ENCODE measurements around the gene COL26A1.

The COL26A1 gene

DNA sequence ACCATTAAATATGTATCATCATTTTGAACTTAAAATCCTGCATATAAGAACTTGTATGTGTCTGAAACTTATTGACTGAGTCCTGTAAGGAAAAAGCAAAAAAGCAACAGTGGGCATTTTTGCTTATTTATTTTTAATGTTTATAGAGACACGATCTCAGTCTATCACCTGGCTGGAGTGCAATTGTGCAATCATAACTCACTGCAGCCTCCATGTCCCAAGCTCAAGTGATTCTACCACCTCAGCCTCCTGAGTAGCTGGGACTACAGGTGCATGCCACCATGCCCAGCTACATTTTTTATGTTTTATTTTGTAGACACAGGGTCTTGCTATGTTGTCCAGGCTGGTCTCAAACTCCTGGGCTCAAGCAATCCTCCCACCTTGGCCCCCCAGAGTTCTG is 234.2 kb downstream of the COL26A1 start (continued):
- TF ChIP-seq ZNF274 (IDR thresholded peaks at IDR 0.05; ENCODE audit: low read length) = no peak
- no peak for TF ChIP-seq ZNF274 (tag by site-specific recombination; IDR thresholded peaks at IDR 0.05; ENCODE audit: borderline replicate concordance)

DNA sequence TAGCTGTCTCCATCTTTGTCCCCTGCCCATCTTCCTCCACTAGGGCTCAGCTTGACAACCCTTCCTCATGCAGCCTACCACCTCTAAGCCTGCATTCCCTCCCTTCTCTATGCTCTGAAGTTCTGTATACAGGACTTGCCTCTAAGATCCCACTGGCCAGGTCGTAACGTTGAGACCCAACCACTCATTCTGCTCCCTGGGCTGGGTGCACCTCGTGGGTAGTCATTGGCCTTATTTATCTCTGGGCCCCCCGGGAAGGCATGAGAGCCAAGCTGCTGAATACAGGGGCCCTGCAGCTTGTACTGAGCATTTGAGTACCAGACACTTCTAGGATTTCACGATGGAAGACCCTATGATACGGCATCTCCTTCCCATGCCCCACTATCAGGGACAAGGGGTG is 235.3 kb downstream of the COL26A1 start:
- Histone ChIP-seq H3K4me3 (ENCODE audit: low read depth, low read length) (no peak overlapping the region), H3K4me1 (ENCODE audit: control insufficient read depth, insufficient read depth, low read length) (no peaks in the 10 kb centered on the region), H3K9me3 (ENCODE audit: control insufficient read depth, insufficient read depth, low read depth, low read length) (no peaks in the 10 kb centered on the region), H3K27ac (ENCODE audit: extremely low read depth, low read depth, low read length) (no peak overlapping the region), H3K36me3 (ENCODE audit: control insufficient read depth in 2 of 2, insufficient read depth in 1 of 2, low read length in 2 of 2) (no peaks in the 10 kb centered on the region)
- ChIA-PET POLR2A (no interaction called here), CTCF (interaction anchor here (0.5 to 0.9 kb wide), 4 partner anchors 59 to 806 kb away, joined by 3 to 4 read pairs (median 3); no protein-coding TSS in a partner anchor)
- TF ChIP-seq ZNF639 (tag by site-specific recombination; IDR thresholded peaks at IDR 0.05) = no peak
- no peak for TF ChIP-seq ZBTB7A (tag by site-specific recombination; IDR thresholded peaks at IDR 0.05; ENCODE audit: low read depth)
- TF ChIP-seq ZNF354C (tag by site-specific recombination; IDR thresholded peaks at IDR 0.05; ENCODE audit: borderline replicate concordance, low read depth) = no peak
- TF ChIP-seq EGR2 (tag by site-specific recombination; IDR thresholded peaks at IDR 0.05; ENCODE audit: low read depth) = no peak
- TF ChIP-seq ZNF843 (tag by site-specific recombination; IDR thresholded peaks at IDR 0.05) = no peak
- no peak for TF ChIP-seq ZBTB11 (tag by site-specific recombination; conservative IDR thresholded peaks at IDR 0.05; ENCODE audit: low read depth)
- no peak for TF ChIP-seq ZNF624 (tag by site-specific recombination; IDR thresholded peaks at IDR 0.05)
- no peak for TF ChIP-seq MYNN (tag by site-specific recombination; IDR thresholded peaks at IDR 0.05; ENCODE audit: borderline replicate concordance)
- TF ChIP-seq ZNF670 (tag by site-specific recombination; IDR thresholded peaks at IDR 0.05; ENCODE audit: low read depth) = no peak
- TF ChIP-seq ZXDB (tag by site-specific recombination; IDR thresholded peaks at IDR 0.05) = no peak
- TF ChIP-seq ZFP69B (tag by site-specific recombination; IDR thresholded peaks at IDR 0.05) = no peak
- no peak for TF ChIP-seq ZNF24 (tag by site-specific recombination; IDR thresholded peaks at IDR 0.05)

GRCh38 chr7:101598422-101598985 is 235.8 kb downstream of the COL26A1 start:
- CTCF ChIA-PET = interaction anchor here (0.5 to 2.4 kb wide), 2 partner anchors 56 to 60 kb away, joined by 3 to 8 read pairs; no protein-coding TSS in a partner anchor
- Histone ChIP-seq H3K4me3 (ENCODE audit: low read depth, low read length) (no peak overlapping the region), H3K27ac (ENCODE audit: extremely low read depth, low read depth, low read length) (no peak overlapping the region), H3K36me3 (ENCODE audit: control insufficient read depth in 2 of 2, insufficient read depth in 1 of 2, low read length in 2 of 2) (no peaks in the 10 kb centered on the region), H3K4me1 (ENCODE audit: control insufficient read depth, insufficient read depth, low read length) (no peaks in the 10 kb centered on the region), H3K9me3 (ENCODE audit: control insufficient read depth, insufficient read depth, low read depth, low read length) (no peaks in the 10 kb centered on the region)
- TF ChIP-seq REPIN1 (tag by site-specific recombination; IDR thresholded peaks at IDR 0.05; ENCODE audit: low read depth) = no peak
- TF ChIP-seq ZNF138 (tag by site-specific recombination; IDR thresholded peaks at IDR 0.05; ENCODE audit: borderline replicate concordance) = no peak
- no peak for TF ChIP-seq FEZF1 (tag by site-specific recombination; IDR thresholded peaks at IDR 0.05)
- no peak for TF ChIP-seq ZNF398 (tag by site-specific recombination; IDR thresholded peaks at IDR 0.05)
- TF ChIP-seq ZSCAN18 (tag by site-specific recombination; IDR thresholded peaks at IDR 0.05) = no peak
- POLR2A ChIA-PET = no interaction called here
